Measurements from ENCODE around the gene MTX2. TPM values are rescaled to one million over a fixed set of nuclear protein-coding genes. Genes with fewer than 3 reads are reported as not detected.

The MTX2 gene
- total and polyA plus RNA-seq, 2 donors (not counting 3 experiments of a cell fraction or from before 2014, with no cell fraction given), result 31.3 TPM

DNA sequence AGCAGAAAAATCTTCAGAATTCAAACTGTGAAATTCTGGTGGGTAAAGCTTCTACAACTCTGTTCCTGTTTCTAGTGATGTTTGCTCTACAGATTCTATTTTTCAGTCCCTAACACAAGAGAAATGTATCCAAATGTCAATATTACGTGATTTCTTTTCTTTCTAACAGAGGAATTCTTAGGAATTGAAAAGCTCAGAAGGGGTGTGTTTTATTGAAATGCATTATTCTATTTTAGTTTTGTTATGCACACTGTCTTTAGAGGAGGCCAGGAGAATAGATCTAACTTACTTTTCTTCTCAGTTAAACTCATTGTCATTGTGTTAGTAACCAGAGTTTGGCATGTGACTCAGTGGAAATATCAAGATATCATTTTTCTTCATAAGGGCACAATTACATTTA is 62.4 kb downstream of the MTX2 start:
- Histone ChIP-seq H3K9me1 (replicated peaks; ENCODE audit: control insufficient read depth, extremely low read depth, insufficient read depth, low read length) (no peaks in the 10 kb centered on the region), H3K9me3 (replicated peaks; ENCODE audit: control insufficient read depth, insufficient read depth, low read length) (no peaks in the 10 kb centered on the region), H2AFZ (ENCODE audit: low read depth, low read length) (no peak overlapping the region), H3K4me3 (replicated peaks in 1 of 3; ENCODE audit: insufficient read depth in 1 of 3, low read depth in 1 of 3, low read length in 3 of 3) (no peak overlapping the region), H3K36me3 (ENCODE audit: control insufficient read depth in 2 of 2, extremely low read depth in 1 of 2, insufficient read depth in 2 of 2, low read length in 2 of 2) (no peaks in the 10 kb centered on the region), H3K27me3 (ENCODE audit: control insufficient read depth in 2 of 2, insufficient read depth in 2 of 2, low read length in 2 of 2) (no peaks in the 10 kb centered on the region), H3K27ac (ENCODE audit: insufficient read depth, low read depth, low read length) (no peak overlapping the region), H3K9ac (replicated peaks; ENCODE audit: extremely low read depth, insufficient read depth, low read length) (no peak overlapping the region), H4K20me1 (replicated peaks; ENCODE audit: control insufficient read depth, extremely low read depth, insufficient read depth, low read length) (no peaks in the 10 kb centered on the region), H3K79me2 (ENCODE audit: control insufficient read depth, insufficient read depth, low read length) (no peaks in the 10 kb centered on the region), H3K4me1 (ENCODE audit: control insufficient read depth, extremely low read depth, insufficient read depth, low read length) (no peaks in the 10 kb centered on the region), H3K4me2 (ENCODE audit: insufficient read depth, low read length) (no peak overlapping the region)
- ChIA-PET POLR2A (no interaction called here), CTCF (interaction anchor here (0.7 to 0.8 kb wide), 2 partner anchors 12 to 123 kb away, joined by 3 read pairs; no protein-coding TSS in a partner anchor)
- TF ChIP-seq MYC (IDR thresholded peaks at IDR 0.05; ENCODE audit: low read depth, low read length) (no peak), GATA2 (IDR thresholded peaks at IDR 0.05; ENCODE audit: insufficient read depth, insufficient read length, low read depth, low read length) (no peak), FOS (IDR thresholded peaks at IDR 0.05; ENCODE audit: borderline replicate concordance, insufficient read depth, low read length) (no peak), POLR2A (IDR thresholded peaks at IDR 0.05; ENCODE audit: low read depth, low read length) (no peak), POLR2AphosphoS5 (IDR thresholded peaks at IDR 0.05; ENCODE audit: insufficient read depth, low read depth, low read length) (no peak), EZH2 (IDR thresholded peaks at IDR 0.05; ENCODE audit: borderline replicate concordance, low read depth, low read length, severe bottlenecking) (no peak), JUN (IDR thresholded peaks at IDR 0.05; ENCODE audit: borderline replicate concordance, insufficient read depth, insufficient read length, low read depth) (no peak)
- TF ChIP-seq, protein P1, sequence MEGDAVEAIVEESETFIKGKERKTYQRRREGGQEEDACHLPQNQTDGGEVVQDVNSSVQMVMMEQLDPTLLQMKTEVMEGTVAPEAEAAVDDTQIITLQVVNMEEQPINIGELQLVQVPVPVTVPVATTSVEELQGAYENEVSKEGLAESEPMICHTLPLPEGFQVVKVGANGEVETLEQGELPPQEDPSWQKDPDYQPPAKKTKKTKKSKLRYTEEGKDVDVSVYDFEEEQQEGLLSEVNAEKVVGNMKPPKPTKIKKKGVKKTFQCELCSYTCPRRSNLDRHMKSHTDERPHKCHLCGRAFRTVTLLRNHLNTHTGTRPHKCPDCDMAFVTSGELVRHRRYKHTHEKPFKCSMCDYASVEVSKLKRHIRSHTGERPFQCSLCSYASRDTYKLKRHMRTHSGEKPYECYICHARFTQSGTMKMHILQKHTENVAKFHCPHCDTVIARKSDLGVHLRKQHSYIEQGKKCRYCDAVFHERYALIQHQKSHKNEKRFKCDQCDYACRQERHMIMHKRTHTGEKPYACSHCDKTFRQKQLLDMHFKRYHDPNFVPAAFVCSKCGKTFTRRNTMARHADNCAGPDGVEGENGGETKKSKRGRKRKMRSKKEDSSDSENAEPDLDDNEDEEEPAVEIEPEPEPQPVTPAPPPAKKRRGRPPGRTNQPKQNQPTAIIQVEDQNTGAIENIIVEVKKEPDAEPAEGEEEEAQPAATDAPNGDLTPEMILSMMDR (IDR thresholded peaks at IDR 0.05; ENCODE audit: extremely low read depth in 1 of 2, insufficient read depth in 1 of 2, low read depth in 1 of 2, low read length in 2 of 2), result no peak
- TF ChIP-seq, protein P2, sequence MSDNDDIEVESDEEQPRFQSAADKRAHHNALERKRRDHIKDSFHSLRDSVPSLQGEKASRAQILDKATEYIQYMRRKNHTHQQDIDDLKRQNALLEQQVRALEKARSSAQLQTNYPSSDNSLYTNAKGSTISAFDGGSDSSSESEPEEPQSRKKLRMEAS (IDR thresholded peaks at IDR 0.05; ENCODE audit: insufficient read depth, insufficient read length), result no peak
- BruUV-seq (replicated peaks), result no TSS peak
- intact Hi-C loops (cut with micrococcal nuclease), result no loop called here
- FAIRE-seq (no peak), DNase-seq (ENCODE audit: low read depth, low spot score) (no peak)
- dilution Hi-C loops (cut with MboI; ENCODE audit: extremely low pct_ligation_motif_present, low sequenced_read_pairs), result no loop called here
